GM19324 (cell line): ENCODE data around the gene PDE8B.

Experiments
- ATAC-seq: cut with Tn5 transposase; IDR thresholded peaks from one replicate; pipeline ENCODE4 v1.9.1; 2021; ENCODE audit warnings: mild to moderate bottlenecking, moderate library complexity; ENCODE audit not compliant: unreplicated experiment, low FRiP score

Gene PDE8B

DNA sequence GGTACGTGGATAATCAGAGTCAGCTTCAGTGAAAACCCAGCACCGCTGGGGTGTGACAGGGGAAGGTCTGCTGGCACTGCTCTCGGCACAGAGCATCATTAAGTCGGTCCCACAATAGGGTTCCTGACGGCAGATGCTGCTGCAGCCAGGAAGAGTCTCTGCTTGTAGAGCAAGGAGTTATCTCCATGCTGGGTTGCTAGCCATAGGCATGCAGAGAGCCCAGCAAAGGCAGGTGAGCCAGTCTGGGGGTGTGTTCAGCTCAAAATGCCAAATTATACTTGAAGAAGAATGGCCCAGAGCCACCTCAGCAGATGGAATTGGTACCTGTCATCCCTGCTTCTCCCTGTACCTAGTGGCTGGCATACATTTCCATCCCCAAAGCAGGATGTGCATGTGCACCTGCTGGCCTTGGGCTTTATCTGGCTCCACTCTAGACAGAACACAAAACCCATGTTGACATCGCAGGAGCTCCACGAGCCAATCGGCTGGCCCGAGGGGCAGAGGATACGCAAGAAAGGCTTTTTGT lies 180.8 kb downstream of the PDE8B start:
- ATAC-seq: no peak

DNA sequence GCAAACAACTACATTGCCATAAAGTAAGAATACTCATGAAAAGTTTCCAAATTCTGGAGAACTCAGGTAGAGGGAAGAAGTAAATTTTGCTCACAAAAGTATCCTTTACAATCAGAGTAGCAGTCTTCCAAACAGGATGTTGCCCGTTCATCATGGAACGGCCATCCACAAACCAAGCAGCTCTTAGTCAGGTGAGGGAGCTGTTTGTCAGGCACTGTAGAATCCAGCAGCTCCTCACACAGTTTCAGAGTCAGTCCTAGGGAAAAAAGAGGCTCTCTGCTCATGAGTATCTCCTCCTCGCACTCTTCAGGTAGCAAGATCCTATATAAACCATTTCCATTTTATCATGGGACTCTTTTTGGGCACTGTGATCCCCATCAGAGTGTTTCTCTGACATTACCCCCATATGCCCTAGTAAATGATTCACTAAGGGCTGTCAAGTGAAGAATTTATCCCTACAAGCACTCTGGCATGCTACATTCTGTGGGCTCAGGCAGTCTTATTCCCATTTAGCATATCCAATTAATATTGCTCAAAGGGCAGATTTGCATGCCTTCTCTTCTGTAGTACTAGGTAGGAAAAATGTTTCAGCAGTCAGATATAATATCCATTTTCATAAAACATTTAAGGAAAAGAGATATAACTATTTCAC lies 183.7 kb downstream of the PDE8B start:
- ATAC-seq: no peak

DNA sequence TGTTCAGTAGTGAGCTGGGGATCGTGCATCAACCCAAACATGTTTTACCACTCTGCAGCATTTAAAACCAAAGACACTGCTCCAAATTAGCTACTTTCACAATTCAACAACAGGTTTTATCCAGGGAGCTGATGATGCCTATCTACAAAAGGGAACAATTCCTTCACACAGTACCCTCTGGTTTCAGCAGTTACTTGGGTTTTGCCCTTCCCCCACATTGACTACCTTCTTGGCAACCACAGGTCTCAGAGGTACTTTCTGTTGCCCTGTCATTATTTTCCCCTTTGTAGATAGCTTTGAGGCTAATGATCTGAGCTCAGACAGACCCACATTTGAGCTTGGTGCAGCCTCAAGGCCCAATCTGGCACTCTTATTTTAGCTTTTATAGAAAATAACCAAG lies 185.5 kb downstream of the PDE8B start:
- no peak for ATAC-seq

DNA sequence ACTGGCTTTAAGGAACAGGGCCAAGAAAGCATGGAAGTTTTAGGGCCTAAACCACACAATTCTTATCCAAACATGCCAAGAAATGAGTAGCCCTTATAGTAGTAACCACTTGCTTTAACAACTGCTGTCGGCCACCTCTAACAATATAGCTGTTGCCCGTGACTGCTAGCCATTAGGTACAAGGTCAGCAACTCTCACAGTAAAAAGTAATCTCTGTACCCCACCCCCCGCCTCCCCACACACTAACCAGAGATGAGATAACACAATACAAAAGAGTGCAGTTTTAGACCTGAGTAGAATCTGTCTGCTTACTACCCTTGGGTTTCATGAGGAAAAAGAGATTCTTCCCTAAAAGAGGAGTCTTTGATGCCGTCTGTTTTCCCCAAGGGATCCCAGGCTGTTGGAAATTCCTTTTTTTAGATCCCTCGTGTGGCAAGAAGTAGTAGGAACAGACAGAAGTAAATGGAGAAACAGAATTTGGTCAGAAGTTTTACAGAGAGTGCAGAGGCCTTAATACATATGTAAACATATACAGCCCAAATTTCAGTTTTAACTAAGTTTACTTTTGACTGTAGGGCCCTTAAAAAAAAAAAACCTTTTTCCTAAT lies 187.3 kb downstream of the PDE8B start:
- ATAC-seq: no peak

DNA sequence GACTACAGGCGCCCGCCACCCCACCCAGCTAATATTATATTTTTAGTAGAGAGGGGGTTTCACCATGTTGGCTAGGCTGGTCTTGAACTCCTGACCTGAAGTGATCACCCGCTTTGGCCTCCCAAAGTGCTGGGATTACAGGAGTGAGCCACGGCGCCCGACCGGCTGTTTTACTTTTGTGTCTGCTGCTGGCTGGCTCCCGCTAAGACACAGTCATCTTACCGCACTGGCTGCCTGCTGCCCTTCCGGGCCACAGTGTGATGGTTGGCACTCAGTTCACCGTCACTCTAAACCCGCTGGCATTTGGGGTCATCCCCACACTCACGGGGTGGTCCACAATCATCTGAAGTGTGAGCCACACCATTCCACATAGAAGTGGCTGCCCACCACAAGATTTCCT lies 188.0 kb downstream of the PDE8B start:
- ATAC-seq: no peak

DNA sequence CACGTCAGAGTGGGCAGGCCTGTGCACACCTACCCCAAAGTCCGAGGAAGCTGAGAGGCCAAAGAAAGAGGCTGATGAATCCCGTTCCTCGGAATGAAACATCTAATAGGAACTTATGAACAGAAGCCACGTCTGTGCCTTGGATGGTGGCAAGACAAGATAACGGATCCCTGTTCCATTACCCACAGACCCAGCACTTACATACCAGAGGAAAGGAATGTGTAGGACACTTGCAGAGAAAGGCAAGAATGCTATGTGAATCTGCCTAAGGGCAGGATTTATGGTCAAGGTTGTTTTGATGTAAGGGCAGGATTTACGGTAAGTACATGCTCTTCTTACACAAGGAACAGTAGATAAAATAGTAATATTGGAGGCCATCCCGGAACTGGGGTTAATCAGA lies 188.4 kb downstream of the PDE8B start:
- no peak for ATAC-seq

DNA sequence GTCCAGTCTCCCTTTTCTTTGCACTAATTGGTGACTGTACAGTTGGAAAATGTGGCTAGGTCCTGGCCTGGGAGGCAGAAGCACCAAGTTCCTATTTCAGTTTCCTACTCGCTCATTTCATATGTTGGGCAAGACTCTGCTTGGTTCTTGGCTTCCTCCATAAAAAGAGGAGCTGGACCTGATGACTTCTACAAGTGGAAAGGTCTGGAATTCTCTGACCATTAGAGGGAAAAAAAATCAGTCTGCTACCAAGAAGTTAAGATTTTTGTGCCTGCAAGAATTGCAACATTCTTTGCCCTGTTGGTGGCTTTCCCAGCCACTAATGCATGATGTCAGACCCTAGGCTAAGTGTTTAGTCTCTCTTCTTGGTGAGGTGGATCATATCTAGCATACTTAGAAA lies 190.2 kb downstream of the PDE8B start:
- no peak for ATAC-seq

DNA sequence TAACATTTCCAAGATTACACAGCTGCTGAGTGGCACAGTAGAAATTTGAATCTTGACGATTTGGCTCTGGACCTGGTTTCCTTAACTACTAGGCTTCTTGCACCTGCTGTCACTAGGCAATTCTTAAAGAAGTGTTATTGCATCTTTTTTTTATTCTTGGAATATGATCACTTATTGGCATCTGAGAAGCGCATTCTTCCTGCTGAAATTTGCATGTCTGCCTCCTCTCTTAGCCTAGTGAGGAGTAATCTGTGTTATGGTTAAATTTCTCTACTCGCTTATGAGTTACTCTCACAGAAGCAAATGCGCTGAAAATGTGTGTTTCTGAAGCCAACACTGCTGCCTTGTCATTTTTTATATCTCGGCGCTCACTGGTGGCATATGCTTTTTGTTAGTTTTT lies 192.3 kb downstream of the PDE8B start:
- no peak for ATAC-seq

DNA sequence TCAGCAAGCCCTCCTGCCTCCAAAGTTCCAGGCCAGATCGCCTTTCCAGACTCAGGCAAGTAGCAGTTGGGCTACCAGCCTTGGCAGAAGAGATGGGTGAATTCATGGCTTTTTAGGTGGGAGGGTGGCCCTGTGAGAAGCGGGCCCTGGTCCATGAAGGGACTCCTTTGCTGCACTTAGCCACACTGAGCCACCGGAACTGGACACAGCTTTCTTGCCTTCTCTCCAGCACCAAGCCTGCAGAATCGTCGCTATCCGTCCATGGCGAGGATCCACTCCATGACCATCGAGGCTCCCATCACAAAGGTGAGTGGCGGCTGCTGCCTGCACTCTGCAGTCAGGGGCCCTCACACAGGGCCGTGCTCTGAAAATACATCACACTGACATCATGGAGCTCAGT lies 196.7 kb downstream of the PDE8B start:
- no peak for ATAC-seq

DNA sequence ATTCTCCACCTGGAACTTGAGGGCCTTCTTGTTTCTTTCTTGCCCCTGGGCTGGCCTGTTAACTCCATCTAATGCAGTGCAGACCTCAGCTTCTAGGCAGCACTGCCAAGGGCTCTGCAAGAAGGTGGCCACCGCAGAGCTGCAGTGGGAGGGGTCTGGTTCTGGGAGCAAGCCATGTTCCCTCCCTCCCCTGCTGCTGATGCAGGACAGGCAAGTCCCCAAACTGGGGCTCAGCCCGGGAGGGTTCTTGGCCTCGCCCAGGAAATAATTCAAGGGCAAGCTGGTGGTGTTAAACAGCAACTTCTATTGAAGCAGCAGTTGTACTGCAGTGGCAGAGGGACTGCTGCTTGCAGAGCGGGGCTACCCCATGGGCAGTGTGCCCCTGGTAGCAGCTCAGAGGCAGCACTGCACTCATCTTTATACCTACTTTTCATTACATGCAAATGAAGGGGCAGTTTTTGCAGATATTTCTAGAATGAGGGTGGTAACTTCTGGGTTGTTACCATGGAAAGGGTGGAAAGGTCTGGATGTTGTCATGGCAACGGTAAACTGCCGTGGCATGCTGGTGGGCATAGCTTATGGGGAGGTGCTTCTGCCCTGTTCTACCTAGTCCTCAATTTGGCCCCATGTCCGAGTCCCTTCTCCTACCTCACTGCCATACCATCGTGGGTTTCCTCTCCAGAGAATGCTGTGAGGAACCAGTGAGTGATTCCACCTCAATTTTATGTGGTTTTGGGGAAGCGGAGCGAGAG lies 199.6 kb downstream of the PDE8B start:
- no peak for ATAC-seq

DNA sequence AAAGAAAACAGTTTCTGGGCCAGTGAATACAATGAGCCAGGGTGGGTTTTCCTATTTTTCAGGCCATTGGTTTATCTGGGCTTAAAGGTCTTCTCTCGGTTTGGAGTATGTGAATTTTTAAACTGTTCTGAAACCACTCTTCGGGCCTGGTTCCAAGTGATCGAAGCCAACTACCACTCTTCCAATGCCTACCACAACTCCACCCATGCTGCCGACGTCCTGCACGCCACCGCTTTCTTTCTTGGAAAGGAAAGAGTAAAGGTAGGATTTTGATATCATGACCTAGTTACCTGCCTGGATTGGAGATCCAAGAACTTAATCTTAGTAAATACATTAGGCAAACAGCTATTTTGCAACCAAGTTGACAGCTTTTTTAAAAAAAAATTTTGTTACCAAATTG lies 202.6 kb downstream of the PDE8B start:
- no peak for ATAC-seq

DNA sequence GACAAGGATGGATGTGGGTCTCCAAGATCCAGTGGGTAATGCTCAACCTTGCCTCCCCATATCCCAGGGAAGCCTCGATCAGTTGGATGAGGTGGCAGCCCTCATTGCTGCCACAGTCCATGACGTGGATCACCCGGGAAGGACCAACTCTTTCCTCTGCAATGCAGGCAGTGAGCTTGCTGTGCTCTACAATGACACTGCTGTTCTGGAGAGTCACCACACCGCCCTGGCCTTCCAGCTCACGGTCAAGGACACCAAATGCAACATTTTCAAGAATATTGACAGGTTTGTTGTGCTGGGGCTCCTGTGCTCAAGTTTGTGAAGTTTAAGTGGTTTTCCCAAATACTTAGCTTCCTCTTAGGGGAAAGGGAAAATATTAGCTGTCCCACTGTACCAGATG lies 207.7 kb downstream of the PDE8B start:
- ATAC-seq: no peak

DNA sequence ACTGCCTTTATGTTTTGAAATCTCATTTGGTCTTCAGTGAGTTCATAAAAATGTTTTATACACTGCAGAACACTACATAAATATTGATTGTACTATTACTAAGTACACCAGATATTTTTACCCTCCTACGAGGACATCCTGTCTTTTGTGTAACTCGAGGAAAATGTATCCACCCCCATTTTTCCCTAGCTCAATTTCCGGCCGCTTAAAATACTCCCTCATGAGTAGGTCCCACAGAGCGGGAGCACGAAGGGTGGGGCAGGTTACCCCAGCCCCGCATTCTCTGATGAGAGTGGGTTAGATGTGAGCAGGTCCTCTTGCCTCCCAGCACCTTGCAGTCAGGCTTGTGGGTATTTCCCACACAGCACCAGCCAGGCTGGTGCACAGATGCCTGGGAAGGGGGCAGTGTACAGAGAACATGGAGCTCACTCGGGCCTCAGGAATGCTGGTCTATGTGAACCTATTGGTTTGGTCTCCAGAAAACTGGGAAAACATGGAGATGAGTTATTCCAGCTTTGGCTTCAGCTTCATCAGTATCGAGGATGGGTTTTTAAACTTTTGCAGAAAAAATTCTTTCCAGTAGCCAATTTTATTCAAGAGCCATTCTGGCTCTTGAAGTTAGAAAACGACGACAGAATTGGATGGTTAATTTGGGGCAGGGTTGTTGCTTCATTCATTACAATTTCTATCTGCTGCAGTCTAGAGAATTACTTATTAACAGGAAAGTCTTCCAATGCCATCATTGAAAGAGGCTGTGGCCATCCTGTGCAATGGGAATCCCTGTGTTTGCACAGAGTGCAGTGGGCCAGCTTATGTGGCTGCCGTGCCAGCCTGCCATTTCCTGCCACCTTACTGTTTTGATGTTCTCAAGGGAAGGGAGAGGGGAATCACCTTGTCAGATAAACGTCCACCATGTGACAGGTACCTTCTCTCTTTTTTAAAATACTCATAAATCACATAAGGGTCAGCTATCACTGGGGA lies 208.4 kb downstream of the PDE8B start:
- no peak for ATAC-seq

DNA sequence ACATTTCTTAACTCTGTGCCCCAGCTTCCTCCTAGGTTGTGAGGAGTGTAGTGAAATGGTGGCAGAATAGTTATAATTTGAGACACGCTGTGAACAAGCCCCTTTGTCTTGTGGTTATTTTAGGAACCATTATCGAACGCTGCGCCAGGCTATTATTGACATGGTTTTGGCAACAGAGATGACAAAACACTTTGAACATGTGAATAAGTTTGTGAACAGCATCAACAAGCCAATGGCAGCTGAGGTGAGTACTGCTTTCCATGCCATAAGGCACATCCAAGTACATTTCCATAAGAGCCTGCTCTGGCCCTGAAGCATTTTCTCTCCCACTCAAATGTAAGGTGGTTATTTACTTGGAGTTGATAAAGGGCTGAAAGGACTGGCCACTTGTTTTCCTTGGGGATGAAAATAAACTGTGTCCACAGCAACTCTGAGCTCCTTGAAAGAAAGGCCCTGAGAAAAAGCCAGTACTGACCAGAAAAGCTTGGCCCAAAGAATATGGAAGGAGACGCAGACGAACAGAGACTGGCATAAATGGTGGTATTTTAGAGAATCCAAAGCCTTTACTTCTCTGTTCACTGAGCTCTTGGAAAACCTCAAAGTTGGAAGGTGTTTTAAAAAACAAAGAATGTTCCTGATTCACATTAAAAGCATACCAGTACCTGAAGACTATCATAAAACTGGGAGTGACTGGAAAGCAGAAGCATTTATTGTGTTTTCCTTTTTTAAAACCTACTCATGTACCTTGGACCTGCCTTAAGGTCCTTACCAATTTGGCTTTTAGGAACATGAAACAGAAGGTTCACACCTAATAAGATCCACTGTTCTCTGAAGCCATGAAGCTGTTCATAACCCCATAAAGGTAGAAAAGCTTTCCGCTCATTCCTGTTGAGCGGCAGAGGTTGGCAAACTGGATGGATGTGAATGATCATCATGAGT lies 209.4 kb downstream of the PDE8B start:
- no peak for ATAC-seq

DNA sequence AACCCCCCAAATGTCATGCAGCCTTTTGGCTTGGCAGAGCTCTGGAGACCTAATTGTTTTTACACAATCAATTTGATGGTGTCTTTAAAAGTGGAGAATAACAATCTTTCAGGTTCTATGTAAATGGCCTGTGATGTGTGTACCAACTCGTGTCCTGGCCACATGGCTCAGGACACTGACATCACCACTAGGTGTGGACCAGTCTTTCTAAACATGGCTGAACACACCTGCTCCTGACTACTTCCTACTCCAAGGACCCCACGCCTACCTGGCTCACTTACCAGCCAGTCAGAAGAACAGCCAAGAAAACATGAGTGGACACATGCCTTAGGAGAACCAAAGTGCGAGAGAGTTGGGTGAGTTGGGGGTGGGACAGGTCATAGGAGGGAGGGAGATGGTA lies 210.5 kb downstream of the PDE8B start:
- ATAC-seq: no peak

DNA sequence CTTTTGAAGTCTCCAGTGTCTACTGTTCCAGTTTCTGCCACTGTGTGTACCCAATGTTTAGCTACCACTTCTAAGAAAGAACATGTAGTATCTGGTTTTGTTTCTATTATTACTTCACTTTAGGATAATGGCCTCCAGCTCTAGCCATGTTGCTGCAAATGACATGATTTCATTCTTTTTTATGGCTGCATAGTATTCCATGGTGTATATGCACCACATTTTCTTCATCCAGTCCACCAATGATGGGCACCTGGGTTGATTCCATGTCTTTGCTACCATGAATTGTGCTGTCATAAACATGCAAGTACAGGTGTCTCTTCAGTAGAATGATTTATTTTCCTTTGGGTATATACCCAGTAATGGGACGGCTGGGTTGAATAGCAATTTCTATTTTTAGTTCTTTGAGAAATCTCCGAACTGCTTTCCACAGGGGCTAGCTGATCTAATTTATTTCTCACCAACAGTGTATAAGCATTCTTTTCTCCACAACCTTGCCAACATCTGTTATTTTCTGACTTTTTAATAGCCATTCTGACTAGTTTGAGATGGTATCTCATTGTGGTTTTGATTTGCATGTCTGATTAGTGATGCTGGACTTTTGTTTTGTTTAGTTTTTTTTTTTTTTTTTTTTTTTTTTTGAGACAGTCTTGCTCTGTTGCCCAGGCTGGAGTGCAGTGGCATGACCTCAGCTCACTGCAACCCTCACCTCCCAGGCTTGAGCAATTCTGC lies 212.7 kb downstream of the PDE8B start:
- no peak for ATAC-seq

DNA sequence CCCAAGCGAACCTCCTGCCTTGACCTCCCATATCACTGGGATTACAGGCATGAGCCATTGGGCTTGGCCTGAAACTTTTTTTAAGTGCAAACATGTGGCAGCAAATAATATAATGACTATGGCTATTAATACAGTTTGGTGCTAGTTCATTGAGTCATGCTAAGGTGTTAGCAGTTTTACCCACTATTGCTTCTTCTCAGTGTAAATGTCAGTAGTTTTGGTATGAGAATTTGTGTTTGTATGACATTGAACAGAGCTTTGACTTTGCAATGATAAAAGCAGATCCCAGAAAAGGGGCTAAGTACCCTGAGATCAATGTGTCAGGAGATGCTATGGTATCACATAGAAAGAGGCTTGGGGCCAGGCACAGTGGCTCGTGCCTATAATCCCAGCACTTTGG lies 214.4 kb downstream of the PDE8B start:
- ATAC-seq: no peak

DNA sequence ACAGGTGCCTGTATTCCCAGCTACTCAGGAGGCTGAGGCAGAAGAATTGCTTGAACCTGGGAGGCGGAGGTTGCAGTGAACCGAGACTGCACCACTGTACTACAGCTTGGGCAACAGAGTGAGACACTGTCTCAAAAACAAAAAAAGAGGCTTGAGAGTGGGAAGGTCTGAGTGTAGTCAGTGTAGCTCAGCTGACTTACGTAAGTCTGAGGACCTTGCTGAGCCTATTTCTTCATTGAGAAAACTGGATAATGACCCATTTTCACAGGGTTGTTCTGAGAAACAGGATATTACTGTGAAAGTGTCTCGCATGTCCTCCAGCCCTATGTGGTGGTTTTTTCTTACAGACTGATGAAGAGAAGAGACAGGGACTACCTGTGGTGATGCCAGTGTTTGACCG lies 214.9 kb downstream of the PDE8B start:
- no peak for ATAC-seq
